ENCODE measurements around the gene PTPRN2.
"Not testable (repeated sequence)": the region's sequence is repeated elsewhere in the genome, so short reads cannot be mapped to it uniquely, and the experiment has no call there.

Gene PTPRN2

DNA sequence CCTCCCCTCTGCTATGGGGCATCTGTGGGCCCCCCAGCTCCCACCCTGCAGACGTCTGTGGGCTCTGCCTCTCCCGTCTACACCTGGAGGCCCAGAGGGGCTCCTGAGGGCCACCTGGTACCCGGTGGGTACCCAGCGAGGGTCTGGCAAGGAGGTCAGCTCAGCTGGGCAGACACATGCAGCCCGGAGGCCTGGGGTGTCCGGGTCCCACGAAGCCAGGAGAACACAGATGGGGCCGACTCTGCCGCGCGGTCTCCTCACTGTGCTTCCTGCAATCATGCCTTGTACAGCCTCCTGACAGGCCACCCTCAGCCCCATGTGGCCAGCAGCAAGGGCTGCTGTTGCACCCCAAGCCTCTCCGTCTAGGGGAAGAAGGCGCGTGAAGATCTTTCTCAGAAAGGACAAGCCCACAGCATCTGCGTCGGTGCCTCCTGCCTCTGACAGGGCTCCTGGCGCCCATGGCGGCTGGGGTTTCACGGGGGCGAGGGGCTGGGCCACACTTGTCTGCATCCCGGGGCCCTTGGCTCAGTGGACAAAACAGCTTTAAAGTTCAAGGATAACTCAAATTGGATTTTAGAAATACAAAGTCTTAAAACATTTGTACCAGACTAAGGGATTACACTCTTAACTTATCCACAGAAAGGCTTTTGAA is 859.5 kb downstream of the PTPRN2 start:
- no peak for DNase-seq

DNA sequence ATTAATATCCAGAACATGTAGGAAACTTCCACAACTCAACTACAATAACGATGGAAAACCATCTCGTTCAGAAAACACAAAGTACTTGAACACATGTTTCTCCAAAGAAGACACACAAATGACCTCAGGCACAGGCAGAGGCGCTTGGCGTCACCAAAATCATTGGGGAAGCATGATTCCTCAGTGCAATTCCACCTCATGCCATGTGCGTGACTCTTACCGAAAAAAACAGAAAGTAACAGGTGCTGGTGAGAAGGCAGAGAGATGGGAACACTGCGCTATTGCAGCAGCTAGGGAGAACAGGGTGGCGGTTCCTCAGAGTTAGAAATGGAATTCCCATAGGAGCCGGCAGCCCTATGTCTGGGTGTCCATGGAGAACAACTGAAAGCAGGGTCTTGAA is 860.9 kb downstream of the PTPRN2 start:
- peak in 1 of 2 experiments; percentile 27 for DNase-seq

GRCh38 chr7:157725312-157725711 is 862.3 kb downstream of the PTPRN2 start:
- DNase-seq: not testable (repeated sequence)

- DNase-seq: no peak
Observed at GRCh38 chr7:157723205-157723604, 864.4 kb downstream of the PTPRN2 start.

- DNase-seq: no peak
Observed at GRCh38 chr7:157722137-157723060, 865.2 kb downstream of the PTPRN2 start.

- no peak for DNase-seq
Observed at GRCh38 chr7:157721468-157722136, 866.0 kb downstream of the PTPRN2 start.

- no peak for DNase-seq
Observed at GRCh38 chr7:157719705-157720655, 867.6 kb downstream of the PTPRN2 start.

DNA sequence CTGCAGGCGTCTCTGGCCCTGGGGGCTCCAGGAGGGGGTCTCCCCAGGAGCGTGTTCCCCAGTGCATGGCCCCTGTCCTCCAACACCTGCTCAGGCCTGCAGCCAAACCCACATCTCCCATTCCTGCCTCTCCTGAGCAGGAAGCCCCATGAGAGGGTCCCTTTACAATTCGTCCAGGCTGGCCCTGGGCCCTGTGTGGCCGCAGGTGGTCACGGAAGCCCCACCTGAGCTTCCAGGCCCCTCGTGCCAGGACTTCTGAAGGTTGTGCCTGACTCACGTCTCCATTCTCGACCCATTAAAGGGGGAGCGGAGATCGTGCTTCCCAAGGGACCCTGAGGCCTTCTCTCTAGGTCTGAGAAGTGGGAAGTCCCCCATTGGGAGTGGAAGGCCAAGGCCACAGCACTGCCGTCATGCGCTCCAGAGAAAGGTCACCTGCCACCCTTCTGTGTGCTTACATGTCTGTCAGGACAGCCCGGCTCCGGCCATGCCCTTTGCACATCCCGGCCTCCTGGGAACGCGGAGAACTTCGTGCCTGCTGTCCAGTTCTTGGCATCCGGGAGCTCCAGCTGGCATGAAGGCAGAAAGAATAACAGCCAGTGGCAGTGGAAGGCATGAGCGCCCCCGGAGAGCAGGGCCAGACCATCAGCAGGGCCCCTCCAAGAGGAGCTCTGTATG is 868.5 kb downstream of the PTPRN2 start:
- no peak for DNase-seq

- no peak for DNase-seq
Observed at GRCh38 chr7:157718303-157719007, 869.2 kb downstream of the PTPRN2 start.

GRCh38 chr7:157717211-157718174 is 870.1 kb downstream of the PTPRN2 start:
- DNase-seq: no peak

DNA sequence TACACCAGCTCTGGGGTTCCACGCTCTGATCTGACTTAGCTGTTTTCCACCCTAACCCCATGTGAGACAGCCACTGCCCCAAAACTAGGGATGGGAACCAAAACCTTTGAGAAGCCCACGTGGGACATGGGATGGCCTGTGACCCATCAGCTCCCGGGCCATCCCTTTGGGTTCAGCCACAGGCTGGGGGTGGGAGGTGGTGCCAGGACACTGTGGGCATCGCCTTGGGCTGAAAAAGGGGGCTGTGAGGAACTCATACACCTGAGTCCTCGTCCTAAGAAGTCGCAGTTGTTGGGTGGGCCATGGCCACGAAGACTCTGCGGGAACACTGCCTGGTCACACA is 871.7 kb downstream of the PTPRN2 start:
- no peak for DNase-seq

DNA sequence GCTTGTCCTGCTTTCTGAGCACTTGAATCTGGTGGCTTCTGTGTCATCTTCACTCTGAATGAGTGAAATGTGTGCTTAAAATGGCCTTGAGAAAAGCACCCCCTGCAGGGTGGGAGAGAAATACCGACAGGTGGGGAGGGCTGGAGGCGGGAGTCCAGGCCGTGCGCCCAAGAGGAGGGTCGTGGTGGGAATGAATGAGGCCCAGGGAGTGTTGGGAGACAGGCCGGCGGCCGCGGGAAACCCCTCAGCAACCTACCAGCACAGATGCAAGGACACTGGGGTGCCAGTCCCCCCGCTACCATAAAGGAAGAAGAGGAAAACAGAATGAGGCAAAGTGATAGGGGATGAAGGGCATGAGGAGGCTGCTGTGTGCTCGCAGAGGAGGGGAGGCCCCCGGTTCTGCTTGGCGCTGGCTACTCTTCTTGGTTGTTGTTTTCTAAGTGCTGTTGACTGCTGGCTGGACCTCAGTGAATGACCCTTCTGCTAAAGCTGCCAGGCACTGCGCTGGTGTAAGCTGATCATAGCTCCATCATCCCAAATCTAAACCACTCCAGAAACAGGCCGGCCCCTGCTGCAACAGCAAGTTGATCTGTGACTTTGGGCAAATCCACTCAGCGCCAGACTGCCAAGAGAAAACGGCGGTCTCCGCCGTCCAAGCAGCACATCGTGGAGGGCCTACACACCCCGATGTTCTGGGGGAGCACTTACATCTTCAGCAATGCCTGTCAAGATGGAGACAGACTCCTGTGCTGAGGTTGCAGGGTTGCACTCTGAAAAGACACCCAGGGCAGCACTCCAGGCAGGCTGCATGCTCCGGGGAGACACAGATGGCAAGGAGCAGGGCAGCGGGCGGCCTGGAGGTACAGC is 872.3 kb downstream of the PTPRN2 start:
- DNase-seq: no peak

DNA sequence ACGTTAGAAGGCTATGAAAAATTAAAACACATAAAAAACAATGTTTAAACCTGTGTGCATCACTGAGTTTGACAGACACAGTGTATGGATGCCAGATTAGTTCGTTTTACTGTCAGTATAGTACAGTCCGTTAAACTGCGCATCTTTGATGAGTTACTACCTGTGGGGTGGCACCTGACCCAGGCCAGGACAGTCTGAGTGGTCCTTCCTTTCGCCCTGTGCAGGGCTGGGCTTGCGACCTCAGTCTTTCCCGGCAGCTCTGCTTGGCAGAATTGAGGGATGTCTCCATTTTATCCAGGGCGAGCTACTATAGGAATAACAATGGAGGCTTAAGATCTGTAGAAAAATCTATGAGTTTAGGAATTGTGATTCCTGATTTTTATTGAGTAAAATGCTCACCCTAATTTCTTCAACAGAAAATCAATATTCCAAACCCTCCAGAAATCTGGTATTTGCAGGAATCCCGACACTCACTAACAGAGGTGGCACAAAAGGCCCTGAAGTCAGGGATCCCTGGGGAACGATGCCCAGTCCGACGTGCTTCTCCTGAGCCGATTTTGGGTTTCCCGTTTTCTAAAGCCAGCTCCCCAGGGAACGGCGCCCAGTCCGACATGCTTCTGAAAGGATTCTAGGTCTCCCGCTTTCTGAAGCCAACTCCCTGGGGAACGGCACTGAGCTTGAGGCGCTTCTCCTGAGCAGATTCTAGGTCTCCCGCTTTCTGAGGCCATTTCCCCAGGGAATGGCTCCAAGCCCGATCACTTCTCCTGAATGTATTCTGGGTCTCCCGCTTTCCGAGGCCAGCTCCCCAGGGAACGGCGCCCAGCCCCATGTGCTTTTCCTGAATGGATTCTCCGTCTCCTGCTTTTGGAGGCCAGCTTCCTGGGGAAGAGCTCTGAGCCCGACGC is 873.2 kb downstream of the PTPRN2 start:
- DNase-seq: no peak

GRCh38 chr7:157713591-157713990 is 874.0 kb downstream of the PTPRN2 start:
- no peak for DNase-seq

DNA sequence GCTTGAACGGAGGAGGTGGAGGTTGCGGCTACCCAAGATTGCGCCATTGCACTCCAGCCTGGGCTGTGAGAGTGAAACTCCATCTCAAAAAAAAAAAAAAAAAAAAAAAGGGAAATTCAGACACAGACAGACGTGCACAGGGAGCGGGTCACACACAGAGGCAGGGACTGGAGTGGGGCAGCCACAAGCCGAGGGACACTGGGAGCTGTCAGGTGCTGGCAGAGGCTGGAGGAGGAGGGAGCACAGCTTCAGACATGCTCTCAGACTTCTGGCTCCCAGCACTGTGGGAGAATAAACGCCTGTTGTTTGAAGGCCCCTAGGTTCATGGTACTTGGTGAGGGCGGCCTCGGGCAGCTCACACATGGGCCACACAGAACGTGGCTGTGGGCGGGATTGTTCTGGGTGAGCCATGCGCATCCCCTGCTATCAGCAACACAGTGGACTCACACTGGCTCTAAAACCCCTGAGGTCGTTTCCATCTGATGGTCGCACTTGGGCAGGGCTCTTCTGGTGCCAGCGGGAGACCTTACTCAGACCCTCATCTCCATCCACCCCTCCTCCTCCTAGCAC is 874.9 kb downstream of the PTPRN2 start:
- DNase-seq: no peak

DNA sequence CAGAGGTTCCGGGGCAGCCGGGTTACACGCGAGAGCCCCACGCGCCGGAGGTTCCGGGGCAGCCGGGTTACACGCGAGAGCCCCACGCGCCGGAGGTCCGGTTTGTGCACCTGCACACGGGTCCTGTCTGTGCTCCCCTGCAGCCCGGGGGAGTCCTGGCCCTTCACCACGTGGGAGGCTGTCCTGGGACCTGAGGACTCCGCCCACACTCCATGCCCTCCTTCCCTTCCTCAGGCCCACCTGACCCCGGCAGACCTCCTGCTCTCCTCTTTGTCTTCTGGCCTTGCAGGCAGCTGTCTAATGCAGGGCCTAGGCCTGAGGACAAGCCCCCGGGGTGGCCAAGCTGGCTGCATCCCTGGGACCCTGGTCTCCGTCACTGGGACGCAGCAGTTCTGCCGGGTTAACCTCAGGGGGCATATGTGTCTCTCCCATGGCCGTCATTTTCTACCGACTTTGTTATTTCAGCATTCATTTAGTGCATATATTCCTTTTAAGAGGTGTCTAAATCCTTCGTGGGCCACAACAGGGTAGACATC is 876.2 kb downstream of the PTPRN2 start:
- no peak for DNase-seq

DNA sequence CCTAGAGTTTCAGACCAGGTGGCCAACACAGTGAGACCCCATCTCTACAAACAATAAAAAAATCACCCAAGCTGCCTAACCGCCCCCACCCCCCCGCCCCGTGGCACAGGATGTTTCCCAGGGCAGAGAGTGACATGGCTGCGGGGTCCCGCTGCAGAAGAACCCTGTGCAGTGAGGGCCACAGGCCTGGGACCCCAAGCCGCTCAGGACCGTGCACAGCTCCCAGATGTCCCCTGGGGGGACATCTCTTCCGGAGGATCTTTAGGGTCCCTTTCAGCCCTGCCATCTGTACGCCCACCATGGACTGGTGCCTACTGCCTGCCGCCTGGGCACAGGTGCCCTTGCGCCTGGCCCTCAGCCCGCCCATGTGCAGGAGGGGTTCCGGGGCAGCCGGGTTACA is 877.2 kb downstream of the PTPRN2 start:
- DNase-seq: no peak

All from NCI-H524 (cell line).